GM12865 (cell line): Measurements from ENCODE around the gene FBXO36.

ENCODE experiments used
- DNase-seq: peaks from one replicate; pipeline ENCODE4 v3.0.0; 2010; ENCODE audit warnings: low read depth
- H3K4me3 ChIP-seq: 2 replicates; pipeline ENCODE4 v1.5.1; 2011; ENCODE audit warnings: mild to moderate bottlenecking, low read depth, low read length, control low read depth
- CTCF ChIP-seq: IDR thresholded peaks from 2 replicates; pipeline ENCODE4 v1.5.1; 2011; ENCODE audit warnings: low read length, control low read depth, low read depth, inconsistent platforms; ENCODE audit not compliant: insufficient read depth; ENCODE audit errors: missing control alignments

The FBXO36 gene

GRCh38 chr2:229969921-229970320 lies 47.6 kb downstream of the FBXO36 start:
- DNase-seq = no peak
- TF ChIP-seq CTCF = no peak
- H3K4me3 ChIP-seq = no peak overlapping the region

GRCh38 chr2:229970406-229970805 lies 48.1 kb downstream of the FBXO36 start:
- no peak overlapping the region for H3K4me3 ChIP-seq
- no peak for TF ChIP-seq CTCF
- no peak for DNase-seq

- H3K4me3 ChIP-seq = no peak overlapping the region
- no peak for DNase-seq
- no peak for TF ChIP-seq CTCF
Observed at GRCh38 chr2:229971298-229971790, 49.0 kb downstream of the FBXO36 start.

DNA sequence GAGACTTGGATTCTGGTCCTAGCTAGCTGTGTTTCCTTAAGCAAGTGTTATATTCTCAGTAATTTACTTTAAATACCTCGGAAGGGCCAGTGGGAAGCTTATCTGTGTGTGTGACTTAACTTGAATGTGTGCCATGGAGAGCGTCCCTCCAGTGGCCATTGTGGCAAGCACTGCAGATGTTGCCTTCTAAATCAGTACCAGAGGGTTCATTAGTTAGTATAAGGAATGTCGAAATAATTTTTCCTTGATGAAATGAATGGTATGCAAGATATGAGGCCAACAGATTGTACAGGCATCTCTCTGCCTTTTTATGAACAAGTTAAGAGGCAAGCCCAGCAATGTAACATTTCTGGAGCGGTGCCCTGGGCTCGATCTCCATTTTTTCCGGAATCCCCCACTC lies 52.0 kb downstream of the FBXO36 start:
- TF ChIP-seq CTCF = no peak
- DNase-seq = no peak
- H3K4me3 ChIP-seq = no peak overlapping the region

DNA sequence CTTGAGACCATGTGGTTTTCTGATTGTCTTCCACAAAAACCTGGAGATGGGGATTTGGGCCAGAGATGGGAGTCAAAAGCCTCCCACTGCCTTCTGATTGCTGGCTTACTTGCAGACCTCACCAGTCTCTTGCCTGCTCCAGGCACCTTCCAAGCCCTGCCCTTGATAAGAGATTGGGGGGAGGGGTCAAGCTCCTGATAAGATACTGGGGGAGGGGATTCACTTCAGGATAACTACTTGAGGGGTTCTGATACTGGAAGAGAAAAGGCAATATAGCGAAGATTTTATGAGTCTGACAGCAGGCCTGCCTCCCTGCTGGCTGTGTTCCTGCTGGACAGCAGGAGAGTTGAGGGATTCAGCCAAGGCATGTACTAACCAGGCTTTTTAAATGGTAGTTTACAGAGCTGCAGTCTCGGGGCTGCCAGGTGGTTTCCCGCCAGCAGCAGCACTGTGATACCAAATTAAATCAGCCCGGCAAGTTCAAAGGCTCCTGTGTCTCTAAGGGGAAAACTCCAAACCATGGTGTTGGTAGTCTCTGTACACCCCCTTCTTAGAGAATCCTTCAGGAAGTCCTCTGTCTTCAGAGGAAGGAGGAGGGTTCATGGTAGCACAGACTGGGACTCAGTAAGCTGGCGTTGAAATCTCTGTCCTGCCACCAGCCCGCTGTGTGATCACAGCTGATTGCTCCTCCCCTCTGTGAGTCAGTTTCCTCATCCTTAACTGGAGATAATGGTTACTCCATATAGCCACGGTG lies 58.3 kb downstream of the FBXO36 start:
- H3K4me3 ChIP-seq = no peak overlapping the region
- TF ChIP-seq CTCF = no peak
- peak; percentile 68 for DNase-seq

DNA sequence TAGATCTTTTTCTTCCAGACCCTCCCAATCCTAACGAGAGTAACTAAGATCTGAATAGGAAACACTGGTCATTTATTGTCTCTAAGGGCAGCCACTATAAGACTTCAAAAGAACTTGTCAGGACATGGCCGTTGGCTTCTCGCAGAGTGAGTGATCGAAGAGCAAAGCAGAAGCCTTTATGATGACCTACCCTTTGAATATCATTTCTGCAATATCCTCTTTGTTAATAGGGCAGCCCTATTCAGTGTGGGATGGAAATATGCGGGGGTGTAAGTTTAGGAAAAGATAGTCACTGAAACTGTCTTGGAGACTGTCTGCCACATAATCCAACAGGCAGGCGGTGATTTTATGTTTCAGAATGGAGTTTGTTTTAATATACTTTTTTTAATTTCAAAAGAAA lies 70.9 kb downstream of the FBXO36 start:
- no peak for TF ChIP-seq CTCF
- H3K4me3 ChIP-seq = no peak overlapping the region
- DNase-seq = no peak

- no peak overlapping the region for H3K4me3 ChIP-seq
- no peak for TF ChIP-seq CTCF
- no peak for DNase-seq
Observed at GRCh38 chr2:229996320-229996719, 74.0 kb downstream of the FBXO36 start.
